Stimulated activated naive CD8-positive, alpha-beta T cell treated with anti-CD3 and anti-CD28 coated beads, Interleukin-15, amount 100 ng/mL, for 72 hours (primary cell): ENCODE measurements around the gene NME3.

ENCODE experiments used
- ATAC-seq: fragments of 150-1000 bp; cut with Tn5 transposase; 2 replicates; pipeline ENCODE4 v1.10.0; 2021; ENCODE audit warnings: mild to moderate bottlenecking, moderate library complexity
- DNase-seq, 2 donors: peaks; one replicate each; pipeline ENCODE4 v3.0.0; 2021 to 2022
- H3K27ac Mint-ChIP-seq, 2 donors: one replicate each; pipeline ENCODE4 v1.8.0; 2022; ENCODE audit warnings: mild to moderate bottlenecking in 2 of 2, mixed read lengths in 2 of 2, moderate library complexity in 2 of 2
- H3K27me3 Mint-ChIP-seq: one replicate; pipeline ENCODE4 v1.8.0; 2022; ENCODE audit warnings: mixed read lengths
- H3K4me1 Mint-ChIP-seq: one replicate; pipeline ENCODE4 v1.8.0; 2022; ENCODE audit warnings: mild to moderate bottlenecking, mixed read lengths
- H3K4me3 Mint-ChIP-seq, 2 donors: one replicate each; pipeline ENCODE4 v1.8.0; 2022; ENCODE audit warnings: mild to moderate bottlenecking in 2 of 2, mixed read lengths in 2 of 2, moderate library complexity in 1 of 2
- H3K9me3 Mint-ChIP-seq, 2 donors: one replicate each; pipeline ENCODE4 v1.8.0; 2022; ENCODE audit warnings: mixed read lengths in 2 of 2

Gene NME3

DNA sequence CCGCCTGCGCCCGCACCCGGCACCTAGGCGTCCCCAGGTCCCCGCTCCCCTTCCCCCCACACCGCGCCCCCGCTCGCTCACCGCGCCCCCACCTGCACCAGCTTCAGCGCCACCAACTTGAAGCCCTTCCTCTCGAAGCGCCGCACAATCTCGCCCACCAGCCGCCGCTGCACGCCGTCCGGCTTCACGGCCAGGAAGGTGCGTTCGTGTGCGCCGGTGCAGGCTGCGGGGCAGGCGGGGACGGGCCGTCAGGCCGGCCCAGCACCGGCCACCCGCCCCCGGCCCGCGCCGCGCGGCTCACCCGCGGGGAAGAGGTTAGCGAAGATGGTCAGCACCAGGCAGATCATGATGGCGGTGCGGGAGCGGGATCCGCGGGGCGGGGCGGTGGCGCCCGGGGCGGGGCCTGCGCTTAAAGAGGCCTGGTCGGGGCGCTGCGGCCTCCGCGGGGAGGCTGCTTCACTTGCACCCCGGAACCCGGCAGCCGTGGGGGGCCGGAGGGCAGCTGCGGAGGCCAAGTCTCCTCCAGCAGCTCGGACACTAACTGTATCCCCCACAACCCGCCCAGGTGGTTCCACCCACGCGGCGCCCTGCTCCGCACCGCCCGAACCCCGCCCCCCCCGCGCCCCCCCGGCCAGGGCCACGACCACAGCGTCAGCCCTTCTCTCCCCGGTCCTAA, at the start of gene NME3:
TSS of gene NME3 (minus strand) at position 356 of the 676 bp plus-strand sequence. CDS start at position 347, 9 bp downstream.
- no peaks in the 10 kb centered on the region for H3K9me3 Mint-ChIP-seq
- H3K27me3 Mint-ChIP-seq: no peaks in the 10 kb centered on the region
- H3K4me1 Mint-ChIP-seq: peaks cover 48% of the 10 kb centered on the region
- H3K27ac Mint-ChIP-seq: peak within 1 kb of the TSS; percentile 84 to 96
- peak within 1 kb of the TSS; percentile 93 to 96 for H3K4me3 Mint-ChIP-seq
- peak; percentile 63 for ATAC-seq
- peak; percentile 78 to 81 for DNase-seq

GRCh38 chr16:1820946-1821290, 49.6 kb upstream of the NME3 start:
- Mint-ChIP-seq H3K9me3 (no peaks in the 10 kb centered on the region), H3K4me1 (peaks cover 19% of the 10 kb centered on the region), H3K27me3 (no peaks in the 10 kb centered on the region), H3K27ac (no peak overlapping the region), H3K4me3 (no peak overlapping the region)
- DNase-seq (no peak), ATAC-seq (no peak)

- DNase-seq (no peak), ATAC-seq (no peak)
- no peaks in the 10 kb centered on the region for H3K9me3 Mint-ChIP-seq
- H3K27me3 Mint-ChIP-seq: no peaks in the 10 kb centered on the region
- H3K4me3 Mint-ChIP-seq: no peak overlapping the region
- H3K4me1 Mint-ChIP-seq: peaks cover 14% of the 10 kb centered on the region
- no peak overlapping the region for H3K27ac Mint-ChIP-seq
These were observed 49.0 kb upstream of the NME3 start for GRCh38 chr16:1820096-1820945.

DNA sequence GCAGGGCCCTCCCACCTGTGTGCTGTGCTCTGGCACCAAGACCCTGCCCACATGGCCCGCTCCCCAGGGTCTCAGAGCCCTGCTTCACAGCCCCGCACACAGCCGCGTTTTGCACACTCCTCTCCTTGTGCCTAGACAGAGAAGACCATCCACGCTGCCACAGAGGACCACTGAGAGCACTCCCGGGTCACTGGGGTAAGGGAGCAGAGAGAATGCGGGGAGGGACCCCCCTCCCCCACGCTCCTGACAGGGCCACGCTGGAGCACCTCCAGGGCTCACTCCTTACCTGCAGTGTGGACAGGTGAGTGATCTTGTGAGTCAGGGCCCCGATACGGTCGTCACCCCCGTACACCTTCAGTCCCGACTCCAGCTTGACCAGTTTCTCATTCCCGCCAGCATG, 48.3 kb upstream of the NME3 start:
- ATAC-seq (no peak), DNase-seq (no peak)
- Mint-ChIP-seq H3K4me3 (no peak overlapping the region), H3K27me3 (no peaks in the 10 kb centered on the region), H3K4me1 (peaks cover 10% of the 10 kb centered on the region), H3K9me3 (no peaks in the 10 kb centered on the region), H3K27ac (peak overlapping the region in 1 of 2 donors; percentile 86)

DNA sequence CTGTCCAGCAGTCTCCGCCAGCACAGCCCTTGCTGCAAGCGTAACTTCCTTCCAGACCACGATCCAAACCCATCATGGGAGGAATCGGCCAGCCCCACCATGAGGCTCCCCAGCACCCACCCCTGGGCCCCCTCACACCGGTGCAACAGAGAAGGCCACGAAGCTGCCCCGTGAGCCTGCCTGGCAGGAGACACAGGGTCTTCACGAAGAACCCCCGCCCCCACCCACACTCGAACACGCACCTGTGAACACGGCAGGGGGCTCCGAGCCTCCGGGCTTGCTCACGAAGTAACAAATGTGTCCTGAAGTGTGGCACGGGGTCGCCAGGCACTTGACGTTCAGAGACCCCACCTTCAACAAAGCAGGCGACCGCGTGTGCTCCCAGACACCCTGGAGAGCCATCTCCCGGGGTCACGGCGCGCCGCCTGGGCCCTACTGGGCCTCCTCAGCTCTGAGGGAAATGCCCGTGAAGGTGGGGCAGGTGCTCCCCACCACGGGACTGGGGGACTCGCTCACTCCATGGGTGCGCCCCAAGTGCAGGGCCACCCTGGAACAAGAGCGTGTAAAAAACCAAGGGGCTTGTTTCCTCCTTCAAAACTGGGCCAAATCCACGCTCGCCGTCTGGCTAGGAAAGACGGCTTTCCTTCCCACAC, 47.7 kb upstream of the NME3 start:
- peak; percentile 4 for ATAC-seq
- no peak overlapping the region for H3K27ac Mint-ChIP-seq

GRCh38 chr16:1818204-1818872, 47.0 kb upstream of the NME3 start:
- no peak for DNase-seq
- H3K4me3 Mint-ChIP-seq: no peak overlapping the region
- H3K27me3 Mint-ChIP-seq: no peaks in the 10 kb centered on the region
- ATAC-seq: peak; percentile 31
- H3K9me3 Mint-ChIP-seq: no peaks in the 10 kb centered on the region
- peaks cover 1% of the 10 kb centered on the region for H3K4me1 Mint-ChIP-seq
- H3K27ac Mint-ChIP-seq: no peak overlapping the region

More for the DNA sequence above, 47.7 kb upstream of the NME3 start:
- Mint-ChIP-seq H3K27me3 (no peaks in the 10 kb centered on the region), H3K9me3 (no peaks in the 10 kb centered on the region), H3K4me1 (peaks cover 4% of the 10 kb centered on the region), H3K4me3 (no peak overlapping the region)
- DNase-seq: no peak

GRCh38 chr16:1817716-1818115, 46.4 kb upstream of the NME3 start:
- peaks cover 7% of the 10 kb centered on the region for H3K4me1 Mint-ChIP-seq
- no peak overlapping the region for H3K27ac Mint-ChIP-seq
- no peaks in the 10 kb centered on the region for H3K27me3 Mint-ChIP-seq
- no peak overlapping the region for H3K4me3 Mint-ChIP-seq
- ATAC-seq (no peak), DNase-seq (no peak)
- no peaks in the 10 kb centered on the region for H3K9me3 Mint-ChIP-seq

DNA sequence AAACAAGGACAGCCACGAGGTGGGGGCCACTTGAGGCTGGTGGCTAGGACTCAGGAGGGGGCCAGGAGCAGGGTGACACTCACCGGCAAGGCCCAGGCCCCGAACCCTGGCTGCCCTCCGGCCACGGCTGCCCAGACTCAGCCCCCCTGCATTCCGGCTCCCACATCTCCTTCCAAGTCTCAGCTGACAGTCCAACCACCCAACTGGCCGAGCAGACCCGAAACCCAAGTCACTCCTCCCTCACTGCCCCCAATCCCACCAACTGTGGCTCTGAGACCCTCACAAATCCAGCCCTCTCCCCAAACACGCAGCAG, 45.9 kb upstream of the NME3 start:
- Mint-ChIP-seq H3K27ac (no peak overlapping the region), H3K27me3 (no peaks in the 10 kb centered on the region), H3K4me1 (peaks cover 8% of the 10 kb centered on the region), H3K9me3 (no peaks in the 10 kb centered on the region), H3K4me3 (no peak overlapping the region)
- DNase-seq (no peak), ATAC-seq (no peak)

DNA sequence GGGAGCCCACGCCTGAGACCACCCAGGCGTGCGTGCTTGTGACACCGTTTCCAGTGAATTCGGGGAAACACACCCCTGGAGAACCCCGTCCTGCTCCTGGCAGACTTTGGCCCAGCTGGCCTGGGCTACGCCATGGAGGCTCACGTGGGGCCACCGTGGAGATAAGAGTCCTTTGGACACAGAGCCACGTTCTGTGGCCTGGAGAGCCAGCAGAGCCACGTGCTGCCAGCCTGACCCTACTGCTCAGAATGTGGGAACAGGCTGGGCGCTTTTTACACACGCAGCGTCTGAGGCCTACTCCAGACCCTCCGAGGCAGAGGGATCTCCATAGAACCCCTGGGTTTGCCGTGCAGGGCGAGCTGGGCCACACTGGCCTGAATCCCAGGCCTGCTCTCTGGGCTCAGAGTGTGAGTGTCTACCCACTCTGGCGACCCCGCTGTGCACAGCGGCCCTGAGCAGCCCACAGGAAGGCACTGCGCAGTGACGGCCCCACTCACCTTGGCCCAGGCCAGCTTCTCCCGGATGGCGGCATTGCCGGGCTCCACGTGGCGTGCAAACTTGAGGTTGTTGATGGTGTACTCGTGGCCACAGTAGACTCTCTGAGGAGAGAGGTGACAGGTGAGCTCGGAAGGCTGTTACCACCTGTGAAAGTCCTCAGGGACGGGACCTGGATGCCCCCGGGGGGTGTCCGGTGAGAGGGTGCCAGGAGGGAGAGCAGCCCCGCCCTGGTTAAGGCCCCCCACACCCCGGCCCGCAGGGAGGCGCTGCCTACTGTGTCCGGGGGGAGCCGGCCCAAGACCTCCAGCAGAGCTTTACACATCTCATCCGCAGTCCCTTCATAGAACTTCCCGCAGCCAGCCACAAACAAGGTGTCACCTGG, 45.3 kb upstream of the NME3 start:
- no peak overlapping the region for H3K27ac Mint-ChIP-seq
- no peaks in the 10 kb centered on the region for H3K9me3 Mint-ChIP-seq
- peaks cover 8% of the 10 kb centered on the region for H3K4me1 Mint-ChIP-seq
- no peak overlapping the region for H3K4me3 Mint-ChIP-seq
- ATAC-seq (no peak), DNase-seq (no peak)
- no peaks in the 10 kb centered on the region for H3K27me3 Mint-ChIP-seq

- Mint-ChIP-seq H3K27me3 (no peaks in the 10 kb centered on the region), H3K9me3 (no peaks in the 10 kb centered on the region), H3K27ac (peak overlapping the region in 1 of 2 donors; percentile 63), H3K4me1 (peaks cover 8% of the 10 kb centered on the region), H3K4me3 (no peak overlapping the region)
- DNase-seq (no peak), ATAC-seq (no peak)
These were observed 44.1 kb upstream of the NME3 start for GRCh38 chr16:1815461-1815860.

DNA sequence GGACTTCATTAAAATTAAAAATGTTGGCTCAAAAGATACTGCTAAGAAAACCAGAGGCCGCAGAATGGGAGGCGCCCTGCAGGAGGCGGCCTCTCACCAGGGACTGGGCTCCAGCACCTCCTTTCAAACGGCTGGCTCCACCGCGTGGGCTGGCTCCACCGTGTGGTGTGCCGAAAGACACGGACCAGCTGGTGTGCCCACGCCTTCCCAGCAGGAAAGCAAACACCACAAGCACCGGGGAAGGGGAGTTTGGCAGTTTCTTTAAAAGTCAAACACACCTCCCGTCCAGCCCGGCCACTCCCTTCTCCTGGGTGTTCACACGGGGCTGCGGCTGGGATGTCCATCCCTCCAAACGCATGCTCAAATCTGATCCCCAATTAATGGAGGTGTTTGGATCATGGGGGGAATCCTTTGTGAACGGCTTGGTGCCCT, 41.4 kb upstream of the NME3 start:
- no peak overlapping the region for H3K4me3 Mint-ChIP-seq
- DNase-seq: peak; percentile 38 to 53
- peak; percentile 88 for ATAC-seq
- H3K27ac Mint-ChIP-seq: no peak overlapping the region
- H3K27me3 Mint-ChIP-seq: no peaks in the 10 kb centered on the region
- H3K9me3 Mint-ChIP-seq: no peaks in the 10 kb centered on the region
- H3K4me1 Mint-ChIP-seq: peaks cover 8% of the 10 kb centered on the region

DNA sequence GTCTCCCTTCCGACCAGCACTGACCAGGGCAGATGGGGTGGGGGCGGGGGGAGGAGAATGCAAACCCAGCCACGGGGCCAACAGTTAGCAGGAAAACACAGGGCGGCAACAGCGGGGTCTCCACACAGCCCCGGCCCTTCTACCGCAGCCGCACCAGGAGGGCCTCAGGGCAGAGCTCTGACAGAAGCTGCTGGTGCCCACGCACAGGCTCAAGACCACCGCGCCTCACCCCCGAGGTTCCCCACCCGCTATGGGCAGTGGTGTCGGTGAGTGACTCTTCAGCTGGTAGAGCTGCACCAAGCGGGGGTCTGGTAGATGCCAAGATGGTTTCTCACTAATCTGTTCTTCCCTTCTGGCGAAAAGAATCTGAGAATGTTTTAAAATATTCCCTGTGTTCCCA, 39.2 kb upstream of the NME3 start:
- DNase-seq (no peak), ATAC-seq (no peak)
- Mint-ChIP-seq H3K9me3 (no peaks in the 10 kb centered on the region), H3K4me3 (no peak overlapping the region), H3K4me1 (peaks cover 8% of the 10 kb centered on the region), H3K27ac (no peak overlapping the region), H3K27me3 (no peaks in the 10 kb centered on the region)

DNA sequence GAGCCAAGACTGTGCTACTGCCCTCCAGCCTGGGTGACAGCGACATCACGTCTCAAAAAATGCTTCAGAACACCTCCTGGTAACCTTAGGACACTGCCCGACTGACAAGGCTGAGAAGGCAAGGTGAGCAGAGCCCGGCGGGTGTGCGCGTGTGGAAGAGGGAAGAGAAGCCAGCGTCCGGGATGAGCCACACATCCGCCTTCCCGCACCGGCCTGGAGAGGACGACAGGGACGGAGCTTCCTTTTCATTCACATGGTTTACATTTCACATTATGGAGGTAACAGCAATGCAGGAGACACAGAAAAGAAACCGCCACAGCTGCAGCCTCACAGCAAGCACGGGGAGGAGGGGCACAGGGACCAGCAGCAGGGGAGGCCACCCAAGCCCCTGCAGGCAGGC, 38.8 kb upstream of the NME3 start:
- no peaks in the 10 kb centered on the region for H3K27me3 Mint-ChIP-seq
- ATAC-seq (no peak), DNase-seq (no peak)
- H3K9me3 Mint-ChIP-seq: no peaks in the 10 kb centered on the region
- peak overlapping the region; percentile 13 to 49 for H3K27ac Mint-ChIP-seq
- no peak overlapping the region for H3K4me3 Mint-ChIP-seq
- H3K4me1 Mint-ChIP-seq: peaks cover 8% of the 10 kb centered on the region

DNA sequence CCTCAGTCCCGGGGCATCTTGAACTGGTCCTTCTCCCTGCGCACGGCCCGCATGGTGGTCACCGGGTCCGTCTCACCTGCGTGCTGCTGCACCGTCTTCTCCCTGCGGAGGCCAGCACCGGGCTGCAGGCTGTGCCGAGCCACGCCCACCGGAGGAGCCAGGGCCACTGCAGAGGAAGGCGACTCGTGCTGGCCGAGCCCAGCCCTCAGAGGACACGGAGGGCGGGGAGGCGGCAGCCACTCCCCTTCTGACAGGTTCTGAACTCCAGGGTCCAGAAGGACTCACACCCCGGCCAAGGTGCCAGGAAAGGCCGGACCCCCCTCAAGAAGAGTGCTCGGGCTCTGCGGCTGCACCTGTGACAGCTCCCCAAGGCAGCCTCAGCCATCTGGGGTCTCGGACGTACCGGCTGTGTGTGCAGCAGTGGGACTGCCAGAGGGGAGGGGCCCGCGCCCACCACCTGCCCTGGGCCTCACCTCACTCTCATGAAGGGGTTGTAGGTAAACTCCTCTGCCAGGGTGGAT, 38.0 kb upstream of the NME3 start:
- Mint-ChIP-seq H3K27me3 (no peaks in the 10 kb centered on the region), H3K9me3 (no peaks in the 10 kb centered on the region), H3K4me1 (peaks cover 8% of the 10 kb centered on the region), H3K4me3 (no peak overlapping the region), H3K27ac (no peak overlapping the region)
- ATAC-seq (no peak), DNase-seq (no peak)

- no peak overlapping the region for H3K4me3 Mint-ChIP-seq
- H3K9me3 Mint-ChIP-seq: no peaks in the 10 kb centered on the region
- no peak overlapping the region for H3K27ac Mint-ChIP-seq
- no peaks in the 10 kb centered on the region for H3K27me3 Mint-ChIP-seq
- ATAC-seq (no peak), DNase-seq (no peak)
- H3K4me1 Mint-ChIP-seq: peaks cover 8% of the 10 kb centered on the region
These were observed 37.3 kb upstream of the NME3 start for GRCh38 chr16:1808691-1809090.
